K562 (cell line): ENCODE results near the gene STK32C. TPM values are rescaled to one million over a fixed set of nuclear protein-coding genes. Genes with fewer than 3 reads are reported as not detected.

Source experiments
- ARNT ChIP-seq, 2 experiments: fragments of 450-650 bp; IDR thresholded peaks; 2 replicates each; pipeline ENCODE4 v1.6.1; 2016; ENCODE audit warnings: mild to moderate bottlenecking in 1 of 2
- ATF4 ChIP-seq: fragments of 450-650 bp; formaldehyde crosslinking; IDR thresholded peaks from 2 replicates; pipeline ENCODE4 v1.4.0; 2022; ENCODE audit warnings: mild to moderate bottlenecking, moderate library complexity
- EWSR1 ChIP-seq: fragments of 450-650 bp; IDR thresholded peaks from 2 replicates; pipeline ENCODE4 v1.6.1; 2018; ENCODE audit warnings: borderline replicate concordance, mild to moderate bottlenecking, low read depth, moderate library complexity; ENCODE audit not compliant: partially characterized antibody
- HMG20B ChIP-seq: fragments of 250-450 bp; sonication (Bioruptor Pico); IDR thresholded peaks from 2 replicates; pipeline ENCODE4 v1.5.0; 2021; ENCODE audit warnings: mild to moderate bottlenecking
- KAT8 ChIP-seq: fragments of 450-650 bp; IDR thresholded peaks from 2 replicates; pipeline ENCODE4 v1.6.1; 2016; ENCODE audit warnings: low read depth, mild to moderate bottlenecking
- SMAD3 ChIP-seq: fragments of 450-650 bp; formaldehyde crosslinking; conservative IDR thresholded peaks from 2 replicates; pipeline ENCODE4 v1.4.0; 2020; ENCODE audit warnings: mild to moderate bottlenecking
- TBP ChIP-seq: optimal IDR thresholded peaks from 2 replicates; pipeline ENCODE3; 2011; ENCODE audit warnings: low read depth, low read length, improper control_type of control experiment
- polyA plus RNA-seq, 8 experiments: library from polyadenylated mRNA; depleted of rRNA in 4 of 8; stranded (reverse) in 5 of 8; unstranded in 3 of 8; fragments of >200 nt; fragmentation: Nextera tagmentation in 2 of 8; fragmentation: Illumina TruSeq in 1 of 8; extraction: Ambion mirVana in 2 of 8; extraction: Trizol in 1 of 8; gene quantifications; 2 replicates each; pipeline versions ENCODE4 v1.2.1 to v1.2.3, GENCODE V29; 2011 to 2014; ENCODE audit warnings: inconsistent platforms in 1 of 8, missing spikeins in 1 of 8
- total RNA-seq, 7 experiments: library from RNA; depleted of rRNA in 6 of 7; stranded (reverse); fragments of >200 nt in 6 of 7; fragmentation: Illumina TruSeq in 2 of 7; extraction: Trizol in 2 of 7; gene quantifications; 2 replicates each; pipeline versions ENCODE4 v1.2.1 to v1.2.3, GENCODE V29; 2011 to 2021; ENCODE audit warnings: low replicate concordance in 1 of 7
- TF ChIP-seq, protein P1 (sequence below): fragments of 200-600 bp; sonication (generic); IDR thresholded peaks from one replicate; pipeline ENCODE4 v1.6.1; 2012; ENCODE audit warnings: mild to moderate bottlenecking, low read depth, low read length, inconsistent platforms
- TF ChIP-seq, protein P2 (sequence below): IDR thresholded peaks from 2 replicates; pipeline ENCODE4 v1.6.1; 2014; ENCODE audit warnings: antibody characterized with exemption

The STK32C gene
- total and polyA plus RNA-seq, 9 of the 15 experiments (the other 6 are each of a cell fraction or from before 2014, with no cell fraction given), result 1.5 to 20.9 (median 6.5) TPM

- TF ChIP-seq, protein P1, sequence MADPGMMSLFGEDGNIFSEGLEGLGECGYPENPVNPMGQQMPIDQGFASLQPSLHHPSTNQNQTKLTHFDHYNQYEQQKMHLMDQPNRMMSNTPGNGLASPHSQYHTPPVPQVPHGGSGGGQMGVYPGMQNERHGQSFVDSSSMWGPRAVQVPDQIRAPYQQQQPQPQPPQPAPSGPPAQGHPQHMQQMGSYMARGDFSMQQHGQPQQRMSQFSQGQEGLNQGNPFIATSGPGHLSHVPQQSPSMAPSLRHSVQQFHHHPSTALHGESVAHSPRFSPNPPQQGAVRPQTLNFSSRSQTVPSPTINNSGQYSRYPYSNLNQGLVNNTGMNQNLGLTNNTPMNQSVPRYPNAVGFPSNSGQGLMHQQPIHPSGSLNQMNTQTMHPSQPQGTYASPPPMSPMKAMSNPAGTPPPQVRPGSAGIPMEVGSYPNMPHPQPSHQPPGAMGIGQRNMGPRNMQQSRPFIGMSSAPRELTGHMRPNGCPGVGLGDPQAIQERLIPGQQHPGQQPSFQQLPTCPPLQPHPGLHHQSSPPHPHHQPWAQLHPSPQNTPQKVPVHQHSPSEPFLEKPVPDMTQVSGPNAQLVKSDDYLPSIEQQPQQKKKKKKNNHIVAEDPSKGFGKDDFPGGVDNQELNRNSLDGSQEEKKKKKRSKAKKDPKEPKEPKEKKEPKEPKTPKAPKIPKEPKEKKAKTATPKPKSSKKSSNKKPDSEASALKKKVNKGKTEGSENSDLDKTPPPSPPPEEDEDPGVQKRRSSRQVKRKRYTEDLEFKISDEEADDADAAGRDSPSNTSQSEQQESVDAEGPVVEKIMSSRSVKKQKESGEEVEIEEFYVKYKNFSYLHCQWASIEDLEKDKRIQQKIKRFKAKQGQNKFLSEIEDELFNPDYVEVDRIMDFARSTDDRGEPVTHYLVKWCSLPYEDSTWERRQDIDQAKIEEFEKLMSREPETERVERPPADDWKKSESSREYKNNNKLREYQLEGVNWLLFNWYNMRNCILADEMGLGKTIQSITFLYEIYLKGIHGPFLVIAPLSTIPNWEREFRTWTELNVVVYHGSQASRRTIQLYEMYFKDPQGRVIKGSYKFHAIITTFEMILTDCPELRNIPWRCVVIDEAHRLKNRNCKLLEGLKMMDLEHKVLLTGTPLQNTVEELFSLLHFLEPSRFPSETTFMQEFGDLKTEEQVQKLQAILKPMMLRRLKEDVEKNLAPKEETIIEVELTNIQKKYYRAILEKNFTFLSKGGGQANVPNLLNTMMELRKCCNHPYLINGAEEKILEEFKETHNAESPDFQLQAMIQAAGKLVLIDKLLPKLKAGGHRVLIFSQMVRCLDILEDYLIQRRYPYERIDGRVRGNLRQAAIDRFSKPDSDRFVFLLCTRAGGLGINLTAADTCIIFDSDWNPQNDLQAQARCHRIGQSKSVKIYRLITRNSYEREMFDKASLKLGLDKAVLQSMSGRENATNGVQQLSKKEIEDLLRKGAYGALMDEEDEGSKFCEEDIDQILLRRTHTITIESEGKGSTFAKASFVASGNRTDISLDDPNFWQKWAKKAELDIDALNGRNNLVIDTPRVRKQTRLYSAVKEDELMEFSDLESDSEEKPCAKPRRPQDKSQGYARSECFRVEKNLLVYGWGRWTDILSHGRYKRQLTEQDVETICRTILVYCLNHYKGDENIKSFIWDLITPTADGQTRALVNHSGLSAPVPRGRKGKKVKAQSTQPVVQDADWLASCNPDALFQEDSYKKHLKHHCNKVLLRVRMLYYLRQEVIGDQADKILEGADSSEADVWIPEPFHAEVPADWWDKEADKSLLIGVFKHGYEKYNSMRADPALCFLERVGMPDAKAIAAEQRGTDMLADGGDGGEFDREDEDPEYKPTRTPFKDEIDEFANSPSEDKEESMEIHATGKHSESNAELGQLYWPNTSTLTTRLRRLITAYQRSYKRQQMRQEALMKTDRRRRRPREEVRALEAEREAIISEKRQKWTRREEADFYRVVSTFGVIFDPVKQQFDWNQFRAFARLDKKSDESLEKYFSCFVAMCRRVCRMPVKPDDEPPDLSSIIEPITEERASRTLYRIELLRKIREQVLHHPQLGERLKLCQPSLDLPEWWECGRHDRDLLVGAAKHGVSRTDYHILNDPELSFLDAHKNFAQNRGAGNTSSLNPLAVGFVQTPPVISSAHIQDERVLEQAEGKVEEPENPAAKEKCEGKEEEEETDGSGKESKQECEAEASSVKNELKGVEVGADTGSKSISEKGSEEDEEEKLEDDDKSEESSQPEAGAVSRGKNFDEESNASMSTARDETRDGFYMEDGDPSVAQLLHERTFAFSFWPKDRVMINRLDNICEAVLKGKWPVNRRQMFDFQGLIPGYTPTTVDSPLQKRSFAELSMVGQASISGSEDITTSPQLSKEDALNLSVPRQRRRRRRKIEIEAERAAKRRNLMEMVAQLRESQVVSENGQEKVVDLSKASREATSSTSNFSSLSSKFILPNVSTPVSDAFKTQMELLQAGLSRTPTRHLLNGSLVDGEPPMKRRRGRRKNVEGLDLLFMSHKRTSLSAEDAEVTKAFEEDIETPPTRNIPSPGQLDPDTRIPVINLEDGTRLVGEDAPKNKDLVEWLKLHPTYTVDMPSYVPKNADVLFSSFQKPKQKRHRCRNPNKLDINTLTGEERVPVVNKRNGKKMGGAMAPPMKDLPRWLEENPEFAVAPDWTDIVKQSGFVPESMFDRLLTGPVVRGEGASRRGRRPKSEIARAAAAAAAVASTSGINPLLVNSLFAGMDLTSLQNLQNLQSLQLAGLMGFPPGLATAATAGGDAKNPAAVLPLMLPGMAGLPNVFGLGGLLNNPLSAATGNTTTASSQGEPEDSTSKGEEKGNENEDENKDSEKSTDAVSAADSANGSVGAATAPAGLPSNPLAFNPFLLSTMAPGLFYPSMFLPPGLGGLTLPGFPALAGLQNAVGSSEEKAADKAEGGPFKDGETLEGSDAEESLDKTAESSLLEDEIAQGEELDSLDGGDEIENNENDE, result no peak
- TF ChIP-seq EWSR1, result no peak
- TF ChIP-seq ARNT (IDR thresholded peaks at IDR 0.05), result no peak
- no peak for TF ChIP-seq KAT8
- no peak for TF ChIP-seq TBP
- no peak for TF ChIP-seq HMG20B (CRISPR knock-in tag)
- TF ChIP-seq SMAD3 (CRISPR knock-in tag), result no peak
- TF ChIP-seq, protein P2, sequence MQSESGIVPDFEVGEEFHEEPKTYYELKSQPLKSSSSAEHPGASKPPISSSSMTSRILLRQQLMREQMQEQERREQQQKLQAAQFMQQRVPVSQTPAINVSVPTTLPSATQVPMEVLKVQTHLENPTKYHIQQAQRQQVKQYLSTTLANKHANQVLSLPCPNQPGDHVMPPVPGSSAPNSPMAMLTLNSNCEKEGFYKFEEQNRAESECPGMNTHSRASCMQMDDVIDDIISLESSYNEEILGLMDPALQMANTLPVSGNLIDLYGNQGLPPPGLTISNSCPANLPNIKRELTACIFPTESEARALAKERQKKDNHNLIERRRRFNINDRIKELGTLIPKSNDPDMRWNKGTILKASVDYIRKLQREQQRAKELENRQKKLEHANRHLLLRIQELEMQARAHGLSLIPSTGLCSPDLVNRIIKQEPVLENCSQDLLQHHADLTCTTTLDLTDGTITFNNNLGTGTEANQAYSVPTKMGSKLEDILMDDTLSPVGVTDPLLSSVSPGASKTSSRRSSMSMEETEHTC, result no peak
- TF ChIP-seq ATF4 (CRISPR knock-in tag), result no peak
Measured at GRCh38 chr10:132329565-132330485, 22.1 kb upstream of the STK32C start (continued).
